IPS-18a (cell line): ENCODE data around the gene SMC3.
"Not testable (repeated sequence)": the region's sequence is repeated elsewhere in the genome, so short reads cannot be mapped to it uniquely, and the experiment has no call there.

ENCODE experiments used
- H3K27ac ChIP-seq: one replicate; pipeline ENCODE4 v1.5.1; 2013; ENCODE audit warnings: low read length
- H3K27me3 ChIP-seq: one replicate; pipeline ENCODE4 v1.6.1; 2013; ENCODE audit warnings: mild to moderate bottlenecking, low read length; ENCODE audit not compliant: control insufficient read depth, insufficient read depth
- H3K36me3 ChIP-seq: one replicate; pipeline ENCODE4 v1.6.1; 2013; ENCODE audit warnings: low read depth, low read length; ENCODE audit not compliant: control insufficient read depth
- H3K4me1 ChIP-seq: one replicate; pipeline ENCODE4 v1.6.1; 2013; ENCODE audit warnings: low read depth, low read length; ENCODE audit not compliant: control insufficient read depth
- H3K4me3 ChIP-seq: one replicate; pipeline ENCODE4 v1.5.1; 2013; ENCODE audit warnings: low read length
- H3K9ac ChIP-seq: one replicate; pipeline ENCODE4 v1.6.1; 2013; ENCODE audit warnings: mild to moderate bottlenecking, low read length, moderate library complexity
- H3K9me3 ChIP-seq: one replicate; pipeline ENCODE4 v1.6.1; 2013; ENCODE audit warnings: low read depth, low read length; ENCODE audit not compliant: control insufficient read depth

The SMC3 gene

GRCh38 chr10:110530131-110530831 is 37.2 kb upstream of the SMC3 start:
- Histone ChIP-seq H3K27ac (peak overlapping the region; percentile 78), H3K4me3 (peak overlapping the region; percentile 54), H3K9ac (peak overlapping the region; percentile 50), H3K4me1 (peaks cover 9% of the 10 kb centered on the region), H3K36me3 (no peaks in the 10 kb centered on the region), H3K9me3 (no peaks in the 10 kb centered on the region), H3K27me3 (no peaks in the 10 kb centered on the region)

- Histone ChIP-seq H3K9ac (no peak overlapping the region), H3K4me3 (no peak overlapping the region), H3K27me3 (no peaks in the 10 kb centered on the region), H3K27ac (no peak overlapping the region), H3K4me1 (peaks cover 9% of the 10 kb centered on the region), H3K9me3 (no peaks in the 10 kb centered on the region), H3K36me3 (no peaks in the 10 kb centered on the region)
These were observed 35.8 kb upstream of the SMC3 start for GRCh38 chr10:110531687-110532086.

GRCh38 chr10:110532628-110533027 is 34.9 kb upstream of the SMC3 start:
- not testable (repeated sequence) for H3K4me3 ChIP-seq, H3K4me1 ChIP-seq, H3K27ac ChIP-seq, H3K27me3 ChIP-seq, H3K9ac ChIP-seq, H3K36me3 ChIP-seq, H3K9me3 ChIP-seq

GRCh38 chr10:110533149-110533548 is 34.3 kb upstream of the SMC3 start:
- Histone ChIP-seq H3K4me1 (peaks cover 9% of the 10 kb centered on the region), H3K9ac (no peak overlapping the region), H3K36me3 (no peaks in the 10 kb centered on the region), H3K9me3 (no peaks in the 10 kb centered on the region), H3K4me3 (no peak overlapping the region), H3K27me3 (no peaks in the 10 kb centered on the region), H3K27ac (no peak overlapping the region)

GRCh38 chr10:110534571-110534970 is 32.9 kb upstream of the SMC3 start:
- Histone ChIP-seq H3K4me1 (peaks cover 3% of the 10 kb centered on the region), H3K9me3 (no peaks in the 10 kb centered on the region), H3K27me3 (no peaks in the 10 kb centered on the region), H3K9ac (no peak overlapping the region), H3K36me3 (no peaks in the 10 kb centered on the region), H3K4me3 (no peak overlapping the region), H3K27ac (no peak overlapping the region)

- Histone ChIP-seq H3K4me1 (no peaks in the 10 kb centered on the region), H3K36me3 (no peaks in the 10 kb centered on the region), H3K27me3 (no peaks in the 10 kb centered on the region), H3K4me3 (no peak overlapping the region), H3K27ac (no peak overlapping the region), H3K9ac (no peak overlapping the region), H3K9me3 (no peaks in the 10 kb centered on the region)
These were observed 31.3 kb upstream of the SMC3 start for GRCh38 chr10:110535958-110536891.

GRCh38 chr10:110539091-110539490 is 28.4 kb upstream of the SMC3 start:
- no peak overlapping the region for H3K4me3 ChIP-seq
- no peak overlapping the region for H3K27ac ChIP-seq
- no peaks in the 10 kb centered on the region for H3K27me3 ChIP-seq
- H3K9ac ChIP-seq, result no peak overlapping the region
- H3K4me1 ChIP-seq, result no peaks in the 10 kb centered on the region
- no peaks in the 10 kb centered on the region for H3K9me3 ChIP-seq
- no peaks in the 10 kb centered on the region for H3K36me3 ChIP-seq

GRCh38 chr10:110540031-110540430 is 27.5 kb upstream of the SMC3 start:
- H3K36me3 ChIP-seq, result no peaks in the 10 kb centered on the region
- no peaks in the 10 kb centered on the region for H3K4me1 ChIP-seq
- H3K4me3 ChIP-seq, result no peak overlapping the region
- H3K27ac ChIP-seq, result no peak overlapping the region
- H3K27me3 ChIP-seq, result no peaks in the 10 kb centered on the region
- no peak overlapping the region for H3K9ac ChIP-seq
- no peaks in the 10 kb centered on the region for H3K9me3 ChIP-seq

- Histone ChIP-seq H3K27me3 (no peaks in the 10 kb centered on the region), H3K27ac (no peak overlapping the region), H3K4me3 (no peak overlapping the region), H3K36me3 (no peaks in the 10 kb centered on the region), H3K4me1 (no peaks in the 10 kb centered on the region), H3K9ac (no peak overlapping the region), H3K9me3 (no peaks in the 10 kb centered on the region)
These were observed 22.4 kb upstream of the SMC3 start for GRCh38 chr10:110544958-110545537.

GRCh38 chr10:110546077-110546476 is 21.4 kb upstream of the SMC3 start:
- Histone ChIP-seq H3K27me3 (no peaks in the 10 kb centered on the region), H3K27ac (no peak overlapping the region), H3K9ac (no peak overlapping the region), H3K4me1 (no peaks in the 10 kb centered on the region), H3K9me3 (no peaks in the 10 kb centered on the region), H3K36me3 (no peaks in the 10 kb centered on the region), H3K4me3 (no peak overlapping the region)

- Histone ChIP-seq H3K9me3 (no peaks in the 10 kb centered on the region), H3K4me1 (no peaks in the 10 kb centered on the region), H3K27ac (no peak overlapping the region), H3K9ac (no peak overlapping the region), H3K27me3 (no peaks in the 10 kb centered on the region), H3K36me3 (no peaks in the 10 kb centered on the region), H3K4me3 (no peak overlapping the region)
These were observed 20.9 kb upstream of the SMC3 start for GRCh38 chr10:110546499-110547110.
